Measurements from ENCODE around the gene TJP1. TPM values are rescaled to one million over a fixed set of nuclear protein-coding genes. Genes with fewer than 3 reads are reported as not detected.

Gene TJP1
- total RNA-seq, 4 donors from 2014 or later: 69.6 to 142 (median 119) TPM

DNA sequence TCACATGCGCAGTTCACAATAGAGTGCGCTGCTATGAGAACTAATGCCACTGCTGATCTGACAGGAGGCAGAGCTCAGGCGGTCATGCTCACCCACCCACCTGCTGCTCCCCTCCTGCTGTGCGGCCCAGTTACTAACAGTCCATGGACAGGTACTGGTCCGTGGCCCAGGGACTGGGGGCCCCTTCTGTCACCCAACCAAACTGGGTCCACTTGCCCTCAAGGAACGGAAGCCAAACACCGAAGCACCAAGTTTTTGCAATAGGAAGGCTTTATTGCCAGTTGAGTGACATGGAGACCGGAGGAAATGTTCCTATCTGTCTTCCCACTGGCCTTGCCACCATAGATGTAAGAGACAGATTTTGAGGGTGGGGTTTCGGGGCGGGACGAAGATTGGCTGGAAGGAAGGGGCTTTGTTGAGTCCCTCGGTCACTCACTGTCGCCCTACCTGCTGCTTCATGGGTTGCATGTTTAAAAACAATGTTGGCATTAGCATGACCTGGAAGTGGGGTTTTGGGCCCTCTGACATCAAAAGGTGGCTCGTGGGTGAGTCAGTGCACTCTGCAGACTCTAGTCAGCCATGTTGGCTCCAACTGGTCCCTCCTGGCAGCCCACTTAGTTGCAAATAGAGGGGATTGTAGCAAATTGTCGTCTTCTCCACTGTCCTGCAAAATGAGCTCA lies 141.0 kb downstream of the TJP1 start:
- 86 to 92% methylated on average over 1 to 13 of the region's 15 CpGs for WGBS, 2 donors
- intact Hi-C loops (cut with DNase I): no loop called here
- Histone ChIP-seq H3K9me3 (no peaks in the 10 kb centered on the region), H3K36me3 (no peaks in the 10 kb centered on the region), H3K27ac (no peak overlapping the region), H3K4me1 (peaks cover 0 to 6% (median 0%) of the 10 kb centered on the region in 3 donors), H3K27me3 (peaks cover 0 to 19% (median 0%) of the 10 kb centered on the region in 4 donors), H3K4me3 (no peak overlapping the region)
- TF ChIP-seq, protein P1, sequence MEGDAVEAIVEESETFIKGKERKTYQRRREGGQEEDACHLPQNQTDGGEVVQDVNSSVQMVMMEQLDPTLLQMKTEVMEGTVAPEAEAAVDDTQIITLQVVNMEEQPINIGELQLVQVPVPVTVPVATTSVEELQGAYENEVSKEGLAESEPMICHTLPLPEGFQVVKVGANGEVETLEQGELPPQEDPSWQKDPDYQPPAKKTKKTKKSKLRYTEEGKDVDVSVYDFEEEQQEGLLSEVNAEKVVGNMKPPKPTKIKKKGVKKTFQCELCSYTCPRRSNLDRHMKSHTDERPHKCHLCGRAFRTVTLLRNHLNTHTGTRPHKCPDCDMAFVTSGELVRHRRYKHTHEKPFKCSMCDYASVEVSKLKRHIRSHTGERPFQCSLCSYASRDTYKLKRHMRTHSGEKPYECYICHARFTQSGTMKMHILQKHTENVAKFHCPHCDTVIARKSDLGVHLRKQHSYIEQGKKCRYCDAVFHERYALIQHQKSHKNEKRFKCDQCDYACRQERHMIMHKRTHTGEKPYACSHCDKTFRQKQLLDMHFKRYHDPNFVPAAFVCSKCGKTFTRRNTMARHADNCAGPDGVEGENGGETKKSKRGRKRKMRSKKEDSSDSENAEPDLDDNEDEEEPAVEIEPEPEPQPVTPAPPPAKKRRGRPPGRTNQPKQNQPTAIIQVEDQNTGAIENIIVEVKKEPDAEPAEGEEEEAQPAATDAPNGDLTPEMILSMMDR (IDR thresholded peaks at IDR 0.05): no peak
- no peak for TF ChIP-seq POLR2A (IDR thresholded peaks at IDR 0.05)
- DNase-seq: no peak

DNA sequence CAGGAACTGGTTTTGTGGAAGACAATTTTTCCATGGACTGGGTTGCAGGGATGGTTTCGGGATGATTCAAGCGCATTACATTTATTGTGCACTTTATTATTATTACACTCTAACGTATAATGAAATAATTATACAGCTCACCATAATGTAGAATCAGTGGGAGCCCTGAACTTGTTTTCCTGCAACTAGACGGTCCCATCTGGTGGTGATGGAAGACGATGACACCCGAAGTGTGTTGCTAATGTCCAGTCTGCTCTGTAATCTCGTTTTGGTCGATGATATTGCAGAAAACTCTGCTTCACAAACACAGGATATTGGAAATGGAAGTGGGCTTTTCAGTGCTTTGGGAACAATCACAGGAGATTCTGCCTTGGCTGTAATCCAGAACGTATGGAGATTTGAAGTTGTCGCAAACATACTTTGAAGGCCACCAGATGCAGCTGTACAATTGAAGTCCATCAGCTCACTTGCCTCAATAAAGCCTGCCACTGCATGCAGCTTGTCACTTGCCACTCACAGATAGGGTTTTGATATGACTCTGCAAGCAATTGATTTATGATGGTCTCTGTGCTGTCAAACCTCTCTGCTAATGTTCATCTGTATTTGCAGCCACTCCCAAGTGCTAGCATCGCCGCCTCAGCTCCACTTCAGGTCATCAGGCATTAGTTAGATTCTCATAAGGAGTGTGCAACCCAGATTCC lies 141.7 kb downstream of the TJP1 start:
- no peak for DNase-seq
- H3K27me3 ChIP-seq: peaks cover 0 to 24% (median 1%) of the 10 kb centered on the region in 4 donors
- H3K27ac ChIP-seq: no peak overlapping the region
- H3K4me1 ChIP-seq: peaks cover 0 to 8% (median 0%) of the 10 kb centered on the region in 3 donors
- TF ChIP-seq, protein P1 (IDR thresholded peaks at IDR 0.05): no peak
- no peak for TF ChIP-seq POLR2A (IDR thresholded peaks at IDR 0.05)
- intact Hi-C loops (cut with DNase I): no loop called here
- no peaks in the 10 kb centered on the region for H3K9me3 ChIP-seq
- no peaks in the 10 kb centered on the region for H3K36me3 ChIP-seq
- no peak overlapping the region for H3K4me3 ChIP-seq
- 69 to 72% methylated on average over 11 to 12 of the region's 12 CpGs for WGBS, 2 donors

DNA sequence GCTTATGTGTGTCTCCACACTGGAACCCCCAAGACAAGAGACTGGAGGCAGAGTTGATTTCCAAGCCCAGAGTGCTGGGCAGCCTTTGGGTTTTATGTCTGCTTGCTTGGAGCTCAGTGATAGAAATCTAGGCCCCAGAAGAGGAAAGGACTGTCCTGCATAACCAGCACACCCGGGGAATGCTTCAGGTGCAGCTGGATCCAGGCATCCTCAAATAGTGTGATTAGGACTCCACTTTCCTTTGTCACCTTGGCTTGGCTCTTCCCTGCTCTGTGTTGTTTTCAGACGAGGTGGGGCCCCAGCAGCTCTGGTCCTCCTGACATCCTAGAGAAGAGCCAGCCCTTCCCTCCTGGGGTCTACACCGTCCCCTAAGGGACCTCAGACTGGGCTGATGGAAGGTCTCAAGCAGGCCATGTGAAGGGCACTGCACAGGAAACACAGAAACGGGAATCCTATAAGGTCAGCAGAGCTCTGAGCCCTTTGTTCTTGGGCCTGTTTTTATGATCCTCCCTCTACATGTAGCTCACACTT lies 143.7 kb downstream of the TJP1 start:
- TF ChIP-seq POLR2A (IDR thresholded peaks at IDR 0.05): no peak
- TF ChIP-seq, protein P1 (IDR thresholded peaks at IDR 0.05): no peak
- peaks cover 4 to 18% (median 4%) of the 10 kb centered on the region in 3 donors for H3K4me1 ChIP-seq
- peaks cover 0 to 42% (median 1%) of the 10 kb centered on the region in 4 donors for H3K27me3 ChIP-seq
- no peak overlapping the region for H3K27ac ChIP-seq
- H3K36me3 ChIP-seq: no peaks in the 10 kb centered on the region
- no peak overlapping the region for H3K4me3 ChIP-seq
- intact Hi-C loops (cut with DNase I): no loop called here
- H3K9me3 ChIP-seq: no peaks in the 10 kb centered on the region
- WGBS, 2 donors: 63 to 86% methylated on average over 2 of the region's 4 CpGs
- no peak for DNase-seq

DNA sequence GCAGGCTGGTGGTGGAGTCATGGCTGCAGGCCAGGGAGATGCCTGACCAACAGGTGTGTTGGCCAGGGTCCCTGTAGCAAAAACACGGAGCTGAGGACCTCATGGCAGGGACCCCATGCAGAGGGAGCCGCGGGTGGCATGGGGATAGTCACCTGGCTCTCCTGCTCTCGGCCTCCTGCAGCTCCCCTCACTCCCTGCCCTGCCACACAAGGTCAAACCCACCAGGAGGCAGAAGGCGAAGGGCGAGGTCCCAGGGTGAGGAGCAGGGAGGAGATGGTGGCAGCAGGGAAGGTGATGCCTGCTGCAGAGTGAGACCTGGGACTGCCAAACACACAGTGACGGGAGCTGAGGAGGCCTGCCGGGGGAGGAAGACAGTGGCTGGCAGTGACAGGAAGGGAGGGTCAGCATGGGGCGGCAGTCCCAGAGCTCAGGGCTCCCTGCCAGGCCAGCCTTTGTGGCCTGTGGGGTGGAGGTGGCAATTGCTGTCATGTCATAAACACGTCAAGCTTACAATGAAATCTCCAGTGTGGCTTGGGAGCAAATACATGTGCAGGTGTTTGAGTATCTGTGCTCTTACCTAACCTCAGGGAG lies 144.3 kb downstream of the TJP1 start:
- Histone ChIP-seq H3K4me1 (peaks cover 4 to 18% (median 4%) of the 10 kb centered on the region in 3 donors), H3K9me3 (no peaks in the 10 kb centered on the region), H3K27ac (no peak overlapping the region), H3K27me3 (peaks cover 0 to 42% (median 1%) of the 10 kb centered on the region in 4 donors), H3K4me3 (no peak overlapping the region), H3K36me3 (no peaks in the 10 kb centered on the region)
- intact Hi-C loops (cut with DNase I): no loop called here
- no peak for TF ChIP-seq POLR2A (IDR thresholded peaks at IDR 0.05)
- TF ChIP-seq, protein P1 (IDR thresholded peaks at IDR 0.05): no peak
- DNase-seq: no peak
- 71 to 76% methylated on average over 7 to 10 of the region's 10 CpGs for WGBS, 2 donors

DNA sequence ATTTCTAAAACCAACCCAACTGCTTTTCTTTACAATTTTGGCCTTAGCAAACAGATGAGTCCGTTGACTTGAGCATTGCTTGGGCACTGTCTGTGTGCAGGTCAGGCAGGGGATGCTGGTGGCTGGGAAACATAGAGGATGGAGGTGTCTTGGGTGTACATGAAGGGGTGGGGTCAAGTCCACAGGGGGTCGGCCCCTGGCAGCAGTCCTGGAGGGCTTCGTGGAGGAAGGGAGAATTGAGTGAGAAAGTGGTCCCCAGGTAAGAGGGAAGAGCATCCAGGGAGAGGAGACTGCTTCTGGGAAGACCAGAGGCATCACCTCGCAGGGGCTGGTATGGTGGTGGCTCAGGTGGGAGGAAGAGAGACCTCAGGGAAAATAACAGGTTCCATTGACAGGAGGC lies 144.8 kb downstream of the TJP1 start:
- DNase-seq: no peak
- 67 to 78% methylated on average over 2 to 4 of the region's 4 CpGs for WGBS, 2 donors
- TF ChIP-seq, protein P1 (IDR thresholded peaks at IDR 0.05): no peak
- H3K36me3 ChIP-seq: no peaks in the 10 kb centered on the region
- intact Hi-C loops (cut with DNase I): no loop called here
- no peak overlapping the region for H3K4me3 ChIP-seq
- peaks cover 0 to 42% (median 1%) of the 10 kb centered on the region in 4 donors for H3K27me3 ChIP-seq
- peaks cover 4 to 18% (median 4%) of the 10 kb centered on the region in 3 donors for H3K4me1 ChIP-seq
- no peak overlapping the region for H3K27ac ChIP-seq
- no peaks in the 10 kb centered on the region for H3K9me3 ChIP-seq
